A673 (cell line): ENCODE measurements around the gene CHPF2.

Experiments used
- CTCF ChIP-seq: fragments of 300-800, 200-600 bp; sonication (generic); conservative IDR thresholded peaks from 2 replicates; pipeline ENCODE4 v1.5.1; 2017; ENCODE audit warnings: low read depth, mild to moderate bottlenecking, antibody characterized with exemption, low read length, moderate library complexity, mixed read lengths
- EZH2 ChIP-seq: fragments of 200-600 bp; sonication (generic); IDR thresholded peaks from 2 replicates; pipeline ENCODE4 v1.6.1; 2017; ENCODE audit warnings: borderline replicate concordance, low read depth, mild to moderate bottlenecking, mixed read lengths, antibody characterized with exemption, low read length; ENCODE audit not compliant: poor library complexity, severe bottlenecking

- TF ChIP-seq CTCF (no peak), EZH2 (no peak)
Observed at GRCh38 chr7:151280388-151281019, 48.2 kb downstream of the CHPF2 start.
